ENCODE measurements around the gene FGF1. TPM values are rescaled to one million over a fixed set of nuclear protein-coding genes. Genes with fewer than 3 reads are reported as not detected.
A peak's percentile ranks its signal among the peaks of the same experiment; 100 is the strongest.

FGF1 gene
- total RNA-seq, 1 experiment from 2014 or later = 3.2 TPM

GRCh38 chr5:142683116-142683515 is 2.8 kb downstream of the FGF1 start:
- no peaks in the 10 kb centered on the region; a peak in 1 of 5 replicates for H3K9me3 Mint-ChIP-seq
- Histone ChIP-seq H3K23ac (ENCODE audit: insufficient read length, low read depth, low read length) (no peak overlapping the region), H2BK20ac (ENCODE audit: low read depth, low read length, poor library complexity, severe bottlenecking) (no peak overlapping the region), H4K20me1 (ENCODE audit: control insufficient read depth, insufficient read depth, insufficient read length) (no peaks in the 10 kb centered on the region), H2BK5ac (ENCODE audit: insufficient read length, low read length) (no peak overlapping the region), H3T11ph (ENCODE audit: low read length) (no peak overlapping the region), H3K79me1 (ENCODE audit: insufficient read depth, low read depth, low read length, poor library complexity, severe bottlenecking) (no peaks in the 10 kb centered on the region), H4K91ac (ENCODE audit: insufficient read length, low read depth, low read length) (no peak overlapping the region), H3K4ac (ENCODE audit: low read depth, low read length) (no peak overlapping the region), H3K4me1 (ENCODE audit: insufficient read depth, low read length) (peaks cover 19% of the 10 kb centered on the region; the same call in 1 of the 2 replicates), H3K4me2 (ENCODE audit: insufficient read depth, insufficient read length, low read length) (no peak overlapping the region), H2BK12ac (ENCODE audit: insufficient read length, low read depth, low read length) (no peak overlapping the region), H3K27me3 (ENCODE audit: insufficient read depth, low read length) (no peaks in the 10 kb centered on the region), H3K9ac (ENCODE audit: extremely low read depth, insufficient read length, low read length) (no peak overlapping the region), H2BK120ac (ENCODE audit: low read depth, low read length, poor library complexity, severe bottlenecking) (no peak overlapping the region), H3K56ac (ENCODE audit: insufficient read length, low read depth, low read length) (no peak overlapping the region), H3K23me2 (ENCODE audit: insufficient read length, low read depth, low read length, poor library complexity, severe bottlenecking) (no peaks in the 10 kb centered on the region), H2AFZ (ENCODE audit: low read length) (no peak overlapping the region), H3K27ac (ENCODE audit: insufficient read length, low read depth, low read length) (no peak overlapping the region), H4K5ac (ENCODE audit: insufficient read length, low read depth, low read length) (no peak overlapping the region), H2BK15ac (ENCODE audit: low read depth, low read length) (no peak overlapping the region), H2AK5ac (ENCODE audit: insufficient read length, low read length) (no peak overlapping the region), H3K9me3 (ENCODE audit: control insufficient read depth, low read depth, low read length) (no peaks in the 10 kb centered on the region), H3K18ac (ENCODE audit: insufficient read length, low read depth, low read length) (no peak overlapping the region), H3K14ac (ENCODE audit: insufficient read depth, low read length) (no peak overlapping the region), H4K8ac (replicated peaks; ENCODE audit: insufficient read length, low read depth, low read length) (no peak overlapping the region), H3K79me2 (ENCODE audit: insufficient read depth, low read length) (no peaks in the 10 kb centered on the region)
- WGBS (ENCODE audit: extremely low coverage, insufficient read length, low lambda C conversion rate) = no CpG with 5 or more reads among the region's 3 CpGs
- no peak overlapping the region for H3K4me3 Mint-ChIP-seq
- peaks cover 53 to 54% of the 10 kb centered on the region in 2 experiments for H3K4me1 Mint-ChIP-seq
- no peaks in the 10 kb centered on the region for H3K27me3 Mint-ChIP-seq (ENCODE audit: low read depth)
- peak overlapping the region in 2 of 3 experiments; percentile 16 to 79; a peak in 1 of 7 replicates for H3K27ac Mint-ChIP-seq
- peaks cover 0 to 6% (median 4%) of the 10 kb centered on the region in 3 experiments; a peak in 3 of 7 replicates for H3K36me3 Mint-ChIP-seq (ENCODE audit: insufficient read depth in 1 of 3, low read depth in 3 of 3)
- no peak for DNase-seq
- TF ChIP-seq CTCF (conservative IDR thresholded peaks at IDR 0.05) = no peak
